Testis (tissue), 2 donors: ENCODE results near the gene FAM193B.

Experiments
- POLR2A ChIP-seq: fragments of 450-650 bp; IDR thresholded peaks from one replicate; pipeline ENCODE4 v1.6.1; 2017; ENCODE audit warnings: antibody characterized with exemption, mild to moderate bottlenecking, moderate library complexity
- TF ChIP-seq, protein P1 (sequence below), 3 experiments: fragments of 450-650 bp in 2 of 3; fragments of 200-600 bp in 1 of 3; sonication (generic) in 1 of 3; IDR thresholded peaks; one replicate each; pipeline ENCODE4 v1.5.1; 2016 to 2019; ENCODE audit warnings: antibody characterized with exemption in 3 of 3, mild to moderate bottlenecking in 2 of 3, moderate library complexity in 1 of 3

DNA sequence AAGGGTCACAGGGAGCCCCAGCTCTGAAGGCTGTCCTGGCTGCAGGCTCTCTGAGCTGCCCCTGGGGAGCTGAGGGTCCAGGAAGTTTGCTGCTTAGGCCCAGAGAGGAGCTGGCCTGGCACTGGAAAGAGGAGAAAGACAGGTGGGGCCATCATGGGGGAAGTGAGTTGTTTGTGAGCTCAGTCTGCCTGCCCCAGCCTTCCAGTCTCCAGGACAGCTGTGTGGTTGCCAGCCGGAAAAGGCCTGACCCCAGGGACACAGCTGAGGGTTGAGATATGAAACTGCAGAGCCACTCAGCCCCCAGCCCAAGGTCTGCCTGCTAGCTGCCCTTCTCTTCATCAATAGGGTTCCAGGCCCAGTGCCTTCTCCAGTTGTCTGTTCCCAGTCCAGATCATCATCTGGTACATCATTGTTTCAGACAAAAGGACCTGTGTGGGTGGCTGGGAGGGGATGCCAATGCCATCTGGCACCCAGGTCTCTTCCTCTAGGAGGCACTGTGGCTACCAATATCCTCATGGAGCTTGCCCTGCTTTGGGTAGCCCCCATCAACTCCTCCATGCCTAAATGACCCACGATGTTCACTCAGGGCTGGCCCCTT, 33.3 kb downstream of the FAM193B start:
- TF ChIP-seq, protein P1, sequence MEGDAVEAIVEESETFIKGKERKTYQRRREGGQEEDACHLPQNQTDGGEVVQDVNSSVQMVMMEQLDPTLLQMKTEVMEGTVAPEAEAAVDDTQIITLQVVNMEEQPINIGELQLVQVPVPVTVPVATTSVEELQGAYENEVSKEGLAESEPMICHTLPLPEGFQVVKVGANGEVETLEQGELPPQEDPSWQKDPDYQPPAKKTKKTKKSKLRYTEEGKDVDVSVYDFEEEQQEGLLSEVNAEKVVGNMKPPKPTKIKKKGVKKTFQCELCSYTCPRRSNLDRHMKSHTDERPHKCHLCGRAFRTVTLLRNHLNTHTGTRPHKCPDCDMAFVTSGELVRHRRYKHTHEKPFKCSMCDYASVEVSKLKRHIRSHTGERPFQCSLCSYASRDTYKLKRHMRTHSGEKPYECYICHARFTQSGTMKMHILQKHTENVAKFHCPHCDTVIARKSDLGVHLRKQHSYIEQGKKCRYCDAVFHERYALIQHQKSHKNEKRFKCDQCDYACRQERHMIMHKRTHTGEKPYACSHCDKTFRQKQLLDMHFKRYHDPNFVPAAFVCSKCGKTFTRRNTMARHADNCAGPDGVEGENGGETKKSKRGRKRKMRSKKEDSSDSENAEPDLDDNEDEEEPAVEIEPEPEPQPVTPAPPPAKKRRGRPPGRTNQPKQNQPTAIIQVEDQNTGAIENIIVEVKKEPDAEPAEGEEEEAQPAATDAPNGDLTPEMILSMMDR (IDR thresholded peaks at IDR 0.05), result no peak
- TF ChIP-seq POLR2A, result no peak
